ENCODE measurements around the gene TEKT1. TPM values are rescaled to one million over a fixed set of nuclear protein-coding genes. Genes with fewer than 3 reads are reported as not detected.
"Not testable (repeated sequence)": the region's sequence is repeated elsewhere in the genome, so short reads cannot be mapped to it uniquely, and the experiment has no call there.

Gene TEKT1
- total RNA-seq, 1 experiment from 2014 or later, result not detected

- not testable (repeated sequence) for H3K9me3 ChIP-seq (ENCODE audit: control insufficient read depth, low read depth, low read length); H4K91ac ChIP-seq (ENCODE audit: insufficient read length, low read depth, low read length); H2BK5ac ChIP-seq (ENCODE audit: insufficient read length, low read length); H2BK120ac ChIP-seq (ENCODE audit: low read depth, low read length, poor library complexity, severe bottlenecking); H3T11ph ChIP-seq (ENCODE audit: low read length); H3K9me3 Mint-ChIP-seq; H3K36me3 Mint-ChIP-seq (ENCODE audit: insufficient read depth in 1 of 3, low read depth in 3 of 3); H3K4ac ChIP-seq (ENCODE audit: low read depth, low read length); H4K8ac ChIP-seq (replicated peaks; ENCODE audit: insufficient read length, low read depth, low read length); H3K27ac Mint-ChIP-seq; H3K4me3 Mint-ChIP-seq; H2BK20ac ChIP-seq (ENCODE audit: low read depth, low read length, poor library complexity, severe bottlenecking); H3K18ac ChIP-seq (ENCODE audit: insufficient read length, low read depth, low read length); H3K56ac ChIP-seq (ENCODE audit: insufficient read length, low read depth, low read length); H3K27me3 ChIP-seq (ENCODE audit: insufficient read depth, low read length); H3K4me2 ChIP-seq (ENCODE audit: insufficient read depth, insufficient read length, low read length); H3K79me1 ChIP-seq (ENCODE audit: insufficient read depth, low read depth, low read length, poor library complexity, severe bottlenecking); H3K79me2 ChIP-seq (ENCODE audit: insufficient read depth, low read length); H4K20me1 ChIP-seq (ENCODE audit: control insufficient read depth, insufficient read depth, insufficient read length); H2AFZ ChIP-seq (ENCODE audit: low read length); H2BK12ac ChIP-seq (ENCODE audit: insufficient read length, low read depth, low read length); H3K23me2 ChIP-seq (ENCODE audit: insufficient read length, low read depth, low read length, poor library complexity, severe bottlenecking); H3K27me3 Mint-ChIP-seq (ENCODE audit: low read depth); H3K23ac ChIP-seq (ENCODE audit: insufficient read length, low read depth, low read length); H3K27ac ChIP-seq (ENCODE audit: insufficient read length, low read depth, low read length); H2AK5ac ChIP-seq (ENCODE audit: insufficient read length, low read length); H4K5ac ChIP-seq (ENCODE audit: insufficient read length, low read depth, low read length); H3K4me1 ChIP-seq (ENCODE audit: insufficient read depth, low read length); DNase-seq; H2BK15ac ChIP-seq (ENCODE audit: low read depth, low read length); H3K14ac ChIP-seq (ENCODE audit: insufficient read depth, low read length); H3K9ac ChIP-seq (ENCODE audit: extremely low read depth, insufficient read length, low read length)
- no CpG with 5 or more reads among the region's 4 CpGs for WGBS (ENCODE audit: extremely low coverage, insufficient read length, low lambda C conversion rate)
- H3K4me1 Mint-ChIP-seq, result peaks cover 0 to 10% of the 10 kb centered on the region in 2 experiments; a peak in 2 of 4 replicates
Measured at GRCh38 chr17:6875276-6875675, 43.7 kb upstream of the TEKT1 start.
